Heart left ventricle (tissue), 13 donors: Measurements from ENCODE around the gene TTC39C.

Experiments
- CTCF ChIP-seq, 12 donors: fragments of 200-600 bp; sonication (generic) in 4 of 12; IDR thresholded peaks; one replicate each; pipeline versions ENCODE4 v1.5.0 to v1.8.0; 2018 to 2022; ENCODE audit warnings: antibody characterized with exemption in 12 of 12, mild to moderate bottlenecking in 5 of 12
- POLR2A ChIP-seq, 2 donors: fragments of 450-650 bp; IDR thresholded peaks; one replicate each; pipeline ENCODE4 v1.6.1; 2017; ENCODE audit warnings: antibody characterized with exemption in 2 of 2, mild to moderate bottlenecking in 2 of 2, moderate library complexity in 2 of 2
- donor health status: ischemic (EF 13 %, LVEDD 7.1; RV severe dilation, severe dysfunction).
- donor health status: DM: no; HTN: yes; CAD: no.
- donor health status: DM: no; HTN: no; CAD: no.
- donor health status: ischemic (EF 25% LVEDD 6.9; RV normal size, moderate dysfunction).
- donor health status: ischemic (EF 25% LVEDD 5.7; RV mildly dilated, moderate dysfunction).
- donor health status: ischemic (EF 35%, LVEDD 5.7; RV mildly dilated, moderate dysfunction).
- donor health status: nonischemic (EF 11% LVEDD 7.7; RV severe dilation, severe dysfunction).
- donor health status: DM: yes; HTN: yes; CAD: no.
- donor health status: PGD.
- donor health status: ischemic (EF 29% LVEDD 5.4; RV normal size, mild dysfunction).
- donor health status: nonischemic (EF 23%, LVEDD 6.1; RV moderate dilation, normal function).

- TF ChIP-seq CTCF (IDR thresholded peaks at IDR 0.05) (no peak), POLR2A (IDR thresholded peaks at IDR 0.05) (no peak)
Observed at GRCh38 chr18:24076950-24077349, 62.4 kb downstream of the TTC39C start.
